GM19452 (cell line): ENCODE results near the gene CFAP43.
A peak's percentile ranks its signal among the peaks of the same experiment; 100 is the strongest.

Source experiments
- ATAC-seq: cut with Tn5 transposase; IDR thresholded peaks from one replicate; pipeline ENCODE4 v1.9.1; 2021; ENCODE audit not compliant: unreplicated experiment

Gene CFAP43

DNA sequence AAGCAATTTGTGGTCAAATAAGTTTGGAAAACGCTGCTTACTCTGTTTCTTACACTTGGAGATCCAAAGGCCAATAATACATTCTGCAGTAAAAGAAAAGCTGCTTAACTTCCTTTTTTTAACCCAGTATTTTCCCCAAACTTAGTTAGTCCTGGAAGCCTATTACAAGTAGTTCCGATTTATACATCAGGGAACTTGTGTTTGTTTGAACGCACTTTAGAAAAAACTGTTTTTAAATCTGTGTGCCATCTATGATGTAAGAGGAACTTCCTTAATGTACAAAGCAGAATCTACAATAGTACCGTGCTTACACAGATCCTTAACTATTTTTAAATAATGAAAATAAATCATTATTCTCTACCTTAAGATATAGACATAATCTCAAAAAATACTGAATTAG, 87.2 kb downstream of the CFAP43 start:
- ATAC-seq: no peak

DNA sequence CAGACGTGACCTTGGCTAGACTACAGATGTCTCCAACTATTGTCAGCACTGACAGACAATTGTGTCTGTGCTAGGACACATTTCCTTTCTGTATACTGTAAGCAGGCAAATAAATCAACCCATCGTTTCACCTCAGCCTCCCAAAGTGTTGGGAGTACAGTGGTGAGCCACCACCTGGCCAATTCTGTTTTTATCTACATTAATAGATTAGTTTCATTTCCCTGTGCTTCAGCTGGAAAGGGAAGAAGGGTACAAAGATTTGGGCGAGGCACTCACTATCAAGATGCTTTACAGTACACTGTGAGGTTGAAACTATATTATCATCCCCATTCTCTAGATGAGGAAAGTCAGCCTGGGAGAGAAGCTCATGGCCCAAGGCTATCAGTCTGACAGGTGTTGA, 88.3 kb downstream of the CFAP43 start:
- no peak for ATAC-seq

DNA sequence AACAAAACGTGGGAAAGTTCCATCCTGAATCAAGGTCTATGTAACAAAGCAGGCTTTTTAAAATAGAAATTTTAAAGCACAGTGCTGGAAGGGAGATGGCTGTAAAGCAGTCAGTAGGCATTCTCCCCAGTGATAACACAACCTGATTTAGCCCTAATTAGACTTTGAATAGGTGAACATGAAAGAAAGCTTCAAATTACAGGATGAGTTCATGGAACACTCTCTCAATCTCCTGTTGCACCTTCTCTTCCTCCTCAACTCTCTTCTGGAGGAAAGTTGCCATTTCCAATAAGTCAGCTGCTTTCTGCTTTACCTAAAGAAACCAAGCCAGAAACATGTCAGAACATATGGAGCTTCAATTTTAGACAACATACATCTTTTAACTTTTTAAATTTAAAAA, 90.1 kb downstream of the CFAP43 start:
- ATAC-seq: no peak

DNA sequence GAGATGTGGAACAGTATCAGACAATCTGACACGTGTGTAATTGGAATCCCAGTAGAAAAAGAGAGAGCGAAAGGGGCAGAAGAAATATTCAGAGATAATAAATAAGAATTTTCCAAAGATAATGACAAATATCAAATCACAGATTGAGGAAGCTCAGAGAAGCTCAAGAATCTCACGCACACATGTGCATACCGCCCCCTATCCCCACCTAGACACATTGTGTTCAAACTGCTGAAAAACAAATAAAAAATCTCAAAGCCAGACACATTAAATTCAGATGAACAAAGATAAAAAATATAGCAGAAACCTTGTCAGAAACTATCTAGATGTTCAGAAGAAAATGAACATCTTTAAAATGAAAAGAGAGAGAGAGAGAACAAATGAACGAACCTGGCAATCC, 92.9 kb downstream of the CFAP43 start:
- ATAC-seq: no peak

GRCh38 chr10:104138131-104138530, 94.0 kb downstream of the CFAP43 start:
- ATAC-seq: no peak

GRCh38 chr10:104130041-104130440, 102.1 kb downstream of the CFAP43 start:
- no peak for ATAC-seq

- ATAC-seq: no peak
Measured at GRCh38 chr10:104128214-104128613, 104.0 kb downstream of the CFAP43 start.

DNA sequence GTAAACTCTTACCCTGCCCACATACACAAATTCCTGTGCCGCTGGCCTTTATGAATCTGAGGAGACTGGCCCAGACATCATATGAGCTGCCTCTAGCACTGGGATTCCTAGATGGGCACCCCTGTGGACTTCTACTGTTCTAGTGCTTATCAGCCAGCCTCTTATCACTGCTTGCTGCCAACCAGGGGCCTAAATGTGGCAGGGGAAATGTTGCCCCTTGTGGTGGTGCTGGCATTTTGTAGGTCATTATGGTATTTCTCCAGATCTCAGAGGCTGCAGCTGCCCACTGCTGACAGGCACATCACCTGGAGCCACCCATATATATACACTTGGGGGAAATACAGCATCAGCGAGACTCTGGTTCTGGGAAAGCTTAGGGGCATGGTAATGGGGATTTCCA, 104.8 kb downstream of the CFAP43 start:
- no peak for ATAC-seq

DNA sequence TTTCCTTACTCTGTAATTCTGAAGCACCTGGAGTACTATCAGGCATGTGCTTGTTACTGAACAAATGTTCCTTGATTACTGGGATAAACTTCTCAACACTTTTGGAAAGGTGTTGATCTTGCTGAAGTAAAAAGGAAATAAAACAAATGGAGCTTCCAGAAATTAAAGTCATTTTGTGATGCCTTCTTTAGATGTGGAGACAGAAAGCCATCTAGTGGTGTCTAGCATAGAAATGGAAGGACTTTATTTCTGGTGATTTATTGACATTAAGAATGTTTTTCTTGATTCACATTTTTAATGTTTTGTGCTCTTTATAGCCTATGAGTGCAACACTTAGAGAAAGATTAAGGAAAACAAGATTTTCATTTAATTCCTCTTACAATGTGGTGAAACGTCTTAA, 108.8 kb downstream of the CFAP43 start:
- ATAC-seq: no peak

- peak; percentile 1 for ATAC-seq
Measured at GRCh38 chr10:104122225-104123107, 109.7 kb downstream of the CFAP43 start.

DNA sequence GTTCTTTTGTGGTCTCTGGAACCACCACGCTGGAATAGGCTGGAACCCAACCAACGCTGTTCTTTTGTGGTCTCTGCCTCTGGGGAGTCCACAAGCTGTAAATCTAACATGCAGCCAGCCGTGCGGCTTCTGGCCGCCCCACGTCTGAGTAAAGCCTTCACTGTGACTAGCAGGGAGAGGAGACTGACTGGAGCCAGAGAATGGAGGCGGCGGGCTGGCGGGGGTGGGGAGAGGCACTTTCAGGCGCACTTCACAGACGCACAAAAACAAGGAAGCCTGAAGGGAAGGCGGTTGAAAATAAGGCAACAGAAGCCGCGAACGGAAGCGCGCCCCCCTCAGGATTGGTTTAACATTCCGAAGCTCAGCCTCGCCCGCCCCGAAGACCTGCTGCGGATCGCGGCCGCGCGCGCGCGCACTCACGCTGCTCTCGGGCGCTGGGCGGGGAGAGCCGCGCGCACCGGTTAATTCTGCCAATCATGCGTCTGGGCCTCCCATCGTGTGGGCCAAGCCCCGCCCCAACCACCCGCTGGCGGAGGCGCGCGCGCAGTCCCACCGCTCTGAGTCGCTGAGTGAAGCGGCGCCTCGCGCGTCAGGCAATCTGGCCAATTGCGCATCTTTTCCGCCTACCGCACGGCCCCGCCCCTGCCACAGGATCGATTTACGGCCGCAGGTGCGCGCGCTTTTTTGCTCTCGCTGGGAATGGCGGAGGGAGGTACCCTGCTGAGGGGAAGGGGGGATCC, 110.5 kb downstream of the CFAP43 start, which contains the start of gene SFR1:
TSS of gene SFR1 (plus strand) at position 687 of the 740 bp plus-strand sequence. CDS start at position 700, 13 bp downstream.
- peak; percentile 93 for ATAC-seq

- peak; percentile 34 for ATAC-seq
Measured at GRCh38 chr10:104120903-104121484, 111.2 kb downstream of the CFAP43 start.

- no peak for ATAC-seq
Measured at GRCh38 chr10:104120512-104120902, 111.7 kb downstream of the CFAP43 start.

DNA sequence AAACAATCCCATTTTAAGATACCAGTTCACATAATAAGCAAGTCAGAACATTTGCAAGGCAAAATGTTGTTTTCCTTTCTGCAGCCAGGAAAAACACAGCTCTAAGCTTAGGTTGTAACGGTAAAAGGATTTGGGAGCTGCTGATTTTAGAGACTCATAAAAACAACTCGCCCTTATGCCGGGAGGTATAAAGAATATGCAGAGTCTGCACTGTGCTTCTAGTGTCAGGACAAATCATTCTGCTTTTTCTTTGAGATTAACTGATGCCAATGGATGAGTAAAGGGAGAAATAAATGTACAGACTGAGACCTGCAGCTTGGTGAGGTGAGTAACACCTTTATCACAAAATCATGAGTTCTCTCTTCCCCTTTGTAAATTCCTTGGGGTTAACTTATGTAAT, 112.2 kb downstream of the CFAP43 start:
- ATAC-seq: no peak

GRCh38 chr10:104117839-104118323, 114.3 kb downstream of the CFAP43 start:
- no peak for ATAC-seq

- no peak for ATAC-seq
Measured at GRCh38 chr10:104113376-104113956, 118.7 kb downstream of the CFAP43 start.

GRCh38 chr10:104109908-104110662, 122.1 kb downstream of the CFAP43 start:
- peak; percentile 98 for ATAC-seq

- ATAC-seq: no peak
Measured at GRCh38 chr10:104104926-104105325, 127.2 kb downstream of the CFAP43 start.

DNA sequence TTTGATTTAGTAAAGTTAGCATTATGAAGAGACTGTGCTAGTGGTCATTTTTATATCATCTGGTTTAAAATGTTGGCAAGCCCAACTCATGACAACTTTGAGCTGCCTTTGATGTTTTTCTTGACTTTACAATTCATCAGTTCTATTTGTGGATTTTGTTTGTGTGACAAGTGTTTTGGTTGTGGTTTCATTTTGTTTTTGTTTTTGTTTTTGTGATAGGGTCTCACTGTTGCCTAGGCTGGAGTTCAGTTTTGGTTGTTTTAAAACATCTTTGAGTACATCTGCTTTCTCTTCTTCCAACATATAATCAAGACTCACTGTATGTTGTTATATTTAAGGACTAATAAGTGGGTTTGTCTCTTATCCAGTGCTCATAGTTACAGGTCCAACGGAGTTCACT, 127.7 kb downstream of the CFAP43 start:
- no peak for ATAC-seq

DNA sequence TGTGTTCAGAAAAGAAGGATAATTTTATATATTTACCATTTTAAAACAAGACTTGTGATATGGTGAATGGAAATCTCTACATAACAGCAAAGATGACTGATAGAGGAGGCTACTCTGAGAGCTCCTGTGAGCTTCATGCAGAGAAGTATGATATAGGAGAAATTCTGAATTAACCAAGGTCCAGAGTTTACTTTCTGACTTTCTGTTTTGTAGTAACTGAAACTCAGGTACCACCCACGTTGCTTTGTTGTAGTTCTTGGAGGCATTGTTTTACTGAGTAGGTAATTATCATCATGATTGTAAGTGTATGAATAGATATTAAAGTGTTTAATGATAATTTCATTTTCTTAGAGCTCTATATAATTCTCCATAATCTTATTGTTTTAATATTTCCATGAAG, 128.2 kb downstream of the CFAP43 start:
- ATAC-seq: no peak
